H1 (cell line): ENCODE results near the gene CD226. TPM values are rescaled to one million over a fixed set of nuclear protein-coding genes. Genes with fewer than 3 reads are reported as not detected.

Experiments
- CTCF ChIA-PET: fragments of 300-600 bp; sonication (Branson Sonifier 250); formaldehyde crosslinking; loops from one replicate; lab custom pipeline; 2021; ENCODE audit not compliant: partially characterized antibody; lab: Charles Lee
- POLR2A ChIA-PET: fragments of 300-600 bp; sonication (Branson Sonifier 250); formaldehyde crosslinking; loops from one replicate; lab custom pipeline; 2021; ENCODE audit warnings: inconsistent platforms; ENCODE audit not compliant: partially characterized antibody; lab: Charles Lee
- DNase-seq, 2 experiments: peaks; one replicate each; pipeline versions ENCODE4 v3.0.0 to v3.0.0-alpha.2; 2010 to 2022; ENCODE audit warnings: low spot score in 2 of 2, low read depth in 1 of 2, mixed read lengths in 1 of 2
- FAIRE-seq: peaks from 2 replicates; lab custom pipeline; 2011; peaks lifted over from hg19 to GRCh38; lab: Jason Lieb, UNC
- H2AFZ ChIP-seq: 2 replicates; pipeline ENCODE4 v1.8.1; 2012; ENCODE audit warnings: low read length, inconsistent platforms
- H2AK5ac ChIP-seq: 2 replicates; pipeline ENCODE4 v1.6.1; 2013; ENCODE audit warnings: low read depth, low read length
- H2BK120ac ChIP-seq: replicated peaks from 2 replicates; pipeline ENCODE3; 2013; ENCODE audit warnings: low read depth, low read length, inconsistent platforms
- H2BK12ac ChIP-seq: 2 replicates; pipeline ENCODE4 v1.6.1; 2013; ENCODE audit warnings: low read depth, low read length
- H2BK15ac ChIP-seq: 2 replicates; pipeline ENCODE4 v1.6.1; 2013; ENCODE audit warnings: low read length
- H2BK20ac ChIP-seq: 2 replicates; pipeline ENCODE4 v1.6.1; 2013; ENCODE audit warnings: low read length
- H2BK5ac ChIP-seq: 2 replicates; pipeline ENCODE4 v1.6.1; 2013; ENCODE audit warnings: low read depth, low read length
- H3K14ac ChIP-seq: 2 replicates; pipeline ENCODE4 v1.6.1; 2013; ENCODE audit warnings: inconsistent platforms; ENCODE audit not compliant: insufficient read length
- H3K18ac ChIP-seq: 2 replicates; pipeline ENCODE4 v1.6.1; 2013; ENCODE audit warnings: low read length; ENCODE audit errors: extremely low read depth
- H3K23ac ChIP-seq: 2 replicates; pipeline ENCODE4 v1.6.1; 2013; ENCODE audit warnings: inconsistent platforms; ENCODE audit not compliant: insufficient read length
- H3K23me2 ChIP-seq: 2 replicates; pipeline ENCODE4 v1.6.1; 2013; ENCODE audit warnings: low read depth, low read length
- H3K27ac ChIP-seq: 2 replicates; pipeline ENCODE4 v1.6.1; 2011; ENCODE audit warnings: low read depth, low read length, inconsistent platforms
- H3K27me3 ChIP-seq, 4 experiments: replicated peaks in 1 of 4; 1 replicate in 1 of 4; 2 replicates in 3 of 4; pipeline versions ENCODE4 v1.6.1 to v1.8.1; 2011 to 2013; ENCODE audit warnings: low read length in 3 of 4, mild to moderate bottlenecking in 3 of 4, inconsistent platforms in 2 of 4, mixed read lengths in 2 of 4, moderate library complexity in 1 of 4; ENCODE audit not compliant: control insufficient read depth in 3 of 4, insufficient read depth in 3 of 4; ENCODE audit errors: extremely low read depth in 1 of 4
- H3K36me3 ChIP-seq, 4 experiments: 2 replicates each; pipeline versions ENCODE4 v1.6.1 to v1.8.1; 2011 to 2013; ENCODE audit warnings: mild to moderate bottlenecking in 4 of 4, low read length in 3 of 4, moderate library complexity in 2 of 4, control low read depth in 1 of 4, inconsistent platforms in 1 of 4; ENCODE audit not compliant: insufficient read depth in 4 of 4, control insufficient read depth in 2 of 4
- H3K4ac ChIP-seq: replicated peaks from 2 replicates; pipeline ENCODE3; 2013; ENCODE audit warnings: low read length, low read depth, mixed read lengths, inconsistent platforms; ENCODE audit not compliant: insufficient read length
- H3K4me1 ChIP-seq, 4 experiments: replicated peaks in 1 of 4; 1 replicate in 1 of 4; 2 replicates in 3 of 4; pipeline versions ENCODE4 v1.6.1 to v1.8.1; 2011 to 2013; ENCODE audit warnings: low read length in 3 of 4, inconsistent platforms in 2 of 4, mixed read lengths in 1 of 4; ENCODE audit not compliant: insufficient read depth in 4 of 4, control insufficient read depth in 3 of 4
- H3K4me2 ChIP-seq, 2 experiments: 2 replicates each; pipeline versions ENCODE4 v1.6.1 to v1.8.1; 2011 to 2013; ENCODE audit warnings: low read depth in 2 of 2, low read length in 2 of 2, control low read depth in 1 of 2, inconsistent platforms in 1 of 2, mild to moderate bottlenecking in 1 of 2; ENCODE audit not compliant: insufficient read depth in 1 of 2
- H3K4me3 ChIP-seq, 4 experiments: fragments of 200-600, 300-600 bp in 1 of 4; sonication (generic), shearing (Covaris generic), sonication (Bioruptor Twin) in 1 of 4; 2 replicates each; pipeline versions ENCODE4 v1.5.1 to v1.8.1; 2011 to 2016; ENCODE audit warnings: low read length in 4 of 4, low read depth in 3 of 4, control low read depth in 2 of 4, inconsistent platforms in 2 of 4, mild to moderate bottlenecking in 2 of 4, mixed read lengths in 1 of 4, moderate library complexity in 1 of 4; ENCODE audit not compliant: insufficient read depth in 2 of 4; ENCODE audit errors: extremely low read depth in 1 of 4
- H3K56ac ChIP-seq: replicated peaks from 2 replicates; pipeline ENCODE3; 2013; ENCODE audit warnings: low read depth, mild to moderate bottlenecking, mixed read lengths, low read length, inconsistent platforms; ENCODE audit not compliant: insufficient read length
- H3K79me1 ChIP-seq: 2 replicates; pipeline ENCODE4 v1.6.1; 2013; ENCODE audit warnings: low read depth, low read length, control low read depth
- H3K79me2 ChIP-seq, 2 experiments: 2 replicates each; pipeline versions ENCODE4 v1.6.1 to v1.8.1; 2012 to 2013; ENCODE audit warnings: low read length in 2 of 2, mild to moderate bottlenecking in 2 of 2, inconsistent platforms in 1 of 2; ENCODE audit not compliant: insufficient read depth in 2 of 2, control insufficient read depth in 1 of 2
- H3K9ac ChIP-seq, 4 experiments: replicated peaks in 1 of 4; 1 replicate in 1 of 4; 2 replicates in 3 of 4; pipeline versions ENCODE4 v1.6.1 to v1.8.1; 2011 to 2013; ENCODE audit warnings: low read depth in 3 of 4, low read length in 3 of 4, control low read depth in 2 of 4, mild to moderate bottlenecking in 2 of 4, moderate library complexity in 2 of 4, inconsistent platforms in 1 of 4; ENCODE audit errors: extremely low read depth in 1 of 4
- H3K9me3 ChIP-seq, 2 experiments: 2 replicates each; pipeline versions ENCODE4 v1.6.1 to v1.8.1; 2012 to 2013; ENCODE audit warnings: mild to moderate bottlenecking in 2 of 2, moderate library complexity in 2 of 2, control low read depth in 1 of 2, inconsistent platforms in 1 of 2, low read depth in 1 of 2, low read length in 1 of 2, mixed read lengths in 1 of 2; ENCODE audit not compliant: insufficient read depth in 2 of 2
- H4K20me1 ChIP-seq, 2 experiments: replicated peaks in 1 of 2; 2 replicates each; pipeline versions ENCODE3 to v1.8.1; 2011 to 2013; ENCODE audit warnings: inconsistent platforms in 2 of 2, low read length in 2 of 2, mild to moderate bottlenecking in 1 of 2; ENCODE audit not compliant: insufficient read depth in 2 of 2, control insufficient read depth in 1 of 2
- H4K5ac ChIP-seq: 2 replicates; pipeline ENCODE4 v1.6.1; 2013; ENCODE audit warnings: low read length, low read depth, mixed read lengths, inconsistent platforms; ENCODE audit not compliant: insufficient read length
- H4K8ac ChIP-seq: 2 replicates; pipeline ENCODE4 v1.8.0; 2013; ENCODE audit warnings: mild to moderate bottlenecking, moderate library complexity, low read length, inconsistent platforms; ENCODE audit not compliant: insufficient read depth; ENCODE audit errors: extremely low read depth
- H4K91ac ChIP-seq: replicated peaks from 2 replicates; pipeline ENCODE3; 2013; ENCODE audit warnings: low read length, mixed read lengths, inconsistent platforms; ENCODE audit not compliant: insufficient read length
- CBX8 ChIP-seq: fragments of 300-800, 300-1000 bp; sonication (generic); IDR thresholded peaks from 2 replicates; pipeline ENCODE4 v1.7.1; 2016; ENCODE audit warnings: low read depth, low read length, borderline replicate concordance
- CHD1 ChIP-seq: IDR thresholded peaks from 2 replicates; pipeline ENCODE4 v1.6.1; 2012; ENCODE audit warnings: low read depth, low read length, improper control_type of control experiment
- HDAC2 ChIP-seq, 2 experiments: fragments of 300-600 bp in 1 of 2; sonication (generic) in 1 of 2; IDR thresholded peaks; 2 replicates each; pipeline ENCODE4 v1.6.1; 2011 to 2012; ENCODE audit warnings: low read depth in 2 of 2, low read length in 2 of 2, mild to moderate bottlenecking in 2 of 2, moderate library complexity in 2 of 2, borderline replicate concordance in 1 of 2, inconsistent platforms in 1 of 2
- KDM1A ChIP-seq: fragments of 200-600, 300-600 bp; sonication (generic); IDR thresholded peaks from 2 replicates; pipeline ENCODE4 v1.7.1; 2016; ENCODE audit warnings: mild to moderate bottlenecking, low read length, borderline replicate concordance
- KDM4A ChIP-seq: IDR thresholded peaks from one replicate; pipeline ENCODE4 v1.7.1; 2012; ENCODE audit warnings: low read depth, mild to moderate bottlenecking, moderate library complexity, low read length, inconsistent platforms; ENCODE audit not compliant: severe bottlenecking
- PHF8 ChIP-seq: fragments of 200-600 bp; sonication (generic); conservative IDR thresholded peaks from 2 replicates; pipeline ENCODE4 v1.7.1; 2012; ENCODE audit warnings: low read depth, mild to moderate bottlenecking, inconsistent platforms, low read length, moderate library complexity
- SIN3A ChIP-seq, 2 experiments: IDR thresholded peaks in 1 of 2; conservative IDR thresholded peaks in 1 of 2; 2 replicates each; pipeline ENCODE4 v1.6.1; 2011 to 2012; ENCODE audit warnings: low read length in 2 of 2, improper control_type of control experiment in 1 of 2, low read depth in 1 of 2, mild to moderate bottlenecking in 1 of 2
- SIX5 ChIP-seq: IDR thresholded peaks from 2 replicates; pipeline ENCODE4 v1.6.1; 2011; ENCODE audit warnings: mild to moderate bottlenecking, low read depth, low read length
- TAF1 ChIP-seq: IDR thresholded peaks from 2 replicates; pipeline ENCODE4 v1.6.1; 2011; ENCODE audit warnings: mild to moderate bottlenecking, low read depth, low read length
- TAF7 ChIP-seq: optimal IDR thresholded peaks from 2 replicates; pipeline ENCODE3; 2011; ENCODE audit warnings: low read depth, mild to moderate bottlenecking, inconsistent platforms, low read length, moderate library complexity, borderline replicate concordance
- TEAD4 ChIP-seq: IDR thresholded peaks from 2 replicates; pipeline ENCODE4 v1.6.1; 2012; ENCODE audit warnings: low read depth, low read length, inconsistent platforms, mixed read lengths
- ZNF274 ChIP-seq: IDR thresholded peaks from 2 replicates; pipeline ENCODE4 v1.7.0; 2012; ENCODE audit warnings: low read length, borderline replicate concordance; ENCODE audit errors: extremely low read depth
- WGBS, 2 experiments: shearing (Covaris generic) in 1 of 2; methylation state at CpG; one replicate each; pipeline versions ENCODE4 v1.1.6 to v1.1.7; 2013 to 2015; ENCODE audit warnings: low lambda C conversion rate in 2 of 2, mixed read lengths in 2 of 2, inconsistent platforms in 1 of 2, low coverage in 1 of 2, missing lambda C conversion rate in 1 of 2; ENCODE audit not compliant: insufficient replicate concordance in 2 of 2, insufficient coverage in 1 of 2, insufficient read length in 1 of 2; ENCODE audit errors: extremely low coverage in 1 of 2, missing lambda C conversion rate in 1 of 2; 5-methylcytosine and 5-hydroxymethylcytosine counted together
- polyA plus RNA-seq, 7 experiments: library from polyadenylated mRNA; depleted of rRNA in 3 of 7; stranded (reverse) in 5 of 7; unstranded in 2 of 7; fragments of >200 nt in 5 of 7; fragments of 200-250 nt in 2 of 7; gene quantifications; 1 replicate in 5 of 7; 2 replicates in 1 of 7; 4 replicates in 1 of 7; pipeline versions ENCODE4 v1.2.1 to v1.2.3, GENCODE V29; 2011 to 2013; ENCODE audit warnings: missing spikeins in 2 of 7, mixed read lengths in 2 of 7
- total RNA-seq: library from RNA; stranded (reverse); fragmentation: NEBNext Ultra II Directional; extraction: Animal tissue kit (Norgen Biotek cat#: 25700); gene quantifications from 2 replicates; pipeline ENCODE4 v1.2.1, GENCODE V29; 2021

Gene CD226
- total and polyA plus RNA-seq, 2 of the 8 experiments (the other 6 are each of a cell fraction or from before 2014, with no cell fraction given): not detected

DNA sequence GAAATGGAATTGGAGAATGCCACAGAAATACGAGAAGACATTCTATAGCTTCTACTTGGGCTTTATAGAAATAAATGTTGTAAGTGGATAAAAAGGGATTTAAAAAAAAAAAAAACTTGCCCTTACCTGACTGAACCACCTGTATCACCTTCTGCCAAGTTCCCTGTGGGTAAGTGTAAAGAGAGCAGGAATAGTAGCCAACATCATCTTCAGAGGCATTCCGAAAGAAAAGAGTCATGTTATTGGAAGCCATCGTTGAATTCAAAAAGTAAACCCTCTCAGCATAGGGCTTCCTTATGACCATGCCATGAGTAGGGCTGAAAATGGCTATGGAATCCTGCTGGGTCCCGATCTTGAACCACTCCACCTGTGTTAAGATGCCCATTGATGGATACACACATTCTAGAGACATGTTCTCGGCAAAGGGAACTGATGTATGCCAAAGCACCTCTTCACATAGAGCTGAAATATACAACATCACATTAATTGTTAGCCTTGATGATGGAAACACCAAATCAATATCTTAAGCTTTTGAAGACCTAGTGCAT is 991 bp downstream of the CD226 start:
- Histone ChIP-seq H3K27me3 (no peaks in the 10 kb centered on the region), H3K79me2 (no peaks in the 10 kb centered on the region), H2BK15ac (no peak overlapping the region), H3K9ac (no peak overlapping the region), H3K23me2 (peaks cover 6% of the 10 kb centered on the region; the same call in 1 of the 2 replicates), H3K9me3 (no peaks in the 10 kb centered on the region), H3K4me1 (peaks cover 0 to 5% (median 0%) of the 10 kb centered on the region in 4 experiments; a peak in 1 of 7 replicates), H3K4ac (no peak overlapping the region), H3K18ac (no peak overlapping the region), H3K56ac (no peak overlapping the region), H3K23ac (no peak overlapping the region), H2AK5ac (no peak overlapping the region), H3K36me3 (no peaks in the 10 kb centered on the region; a peak in 1 of 8 replicates), H2BK20ac (no peak overlapping the region), H2AFZ (no peak overlapping the region), H2BK12ac (no peak overlapping the region), H3K4me2 (no peak overlapping the region), H4K20me1 (peaks cover 0 to 5% of the 10 kb centered on the region in 2 experiments), H4K91ac (no peak overlapping the region), H2BK120ac (no peak overlapping the region), H3K4me3 (no peak overlapping the region), H4K5ac (no peak overlapping the region), H3K14ac (no peak overlapping the region), H2BK5ac (no peak overlapping the region), H3K27ac (no peak overlapping the region), H4K8ac (no peak overlapping the region), H3K79me1 (no peaks in the 10 kb centered on the region)
- FAIRE-seq: no peak
- POLR2A ChIA-PET: no interaction called here
- DNase-seq: no peak
- CTCF ChIA-PET: interaction anchor here (0.6 to 2.2 kb wide), 2 partner anchors 13 to 871 kb away, joined by 4 to 6 read pairs; no protein-coding TSS in a partner anchor
- 92% methylated on average over 5 of the region's 5 CpGs; no CpG with 5 or more reads in 1 of the 2 experiments for WGBS, 2 experiments
- TF ChIP-seq TAF1 (no peak), SIN3A (conservative IDR thresholded peaks at IDR 0.05 in 1 of 2, IDR thresholded peaks at IDR 0.05 in 1 of 2; ENCODE audit: low read depth in 1 of 2, low read length in 2 of 2) (no peak), CHD1 (no peak), SIX5 (no peak), KDM1A (no peak), TAF7 (no peak), ZNF274 (no peak), CBX8 (no peak), HDAC2 (IDR thresholded peaks at IDR 0.05; ENCODE audit: borderline replicate concordance in 1 of 2, low read depth in 2 of 2, low read length in 2 of 2) (no peak), KDM4A (no peak), PHF8 (no peak), TEAD4 (no peak)
